K562 (cell line): ENCODE results near the gene PAX2.

Source experiments
- GATA2 ChIP-seq: sonication (generic); formaldehyde crosslinking; IDR thresholded peaks from 2 replicates; pipeline ENCODE4 v1.4.0; 2020; ENCODE audit warnings: mild to moderate bottlenecking, missing genetic modification reagents
- HBP1 ChIP-seq: fragments of 450-650 bp; formaldehyde crosslinking; IDR thresholded peaks from 2 replicates; pipeline ENCODE4 v1.4.0; 2022; ENCODE audit warnings: missing genetic modification characterization
- NELFE ChIP-seq: IDR thresholded peaks from 2 replicates; pipeline ENCODE4 v1.6.1; 2011; ENCODE audit warnings: mild to moderate bottlenecking; ENCODE audit not compliant: insufficient read depth, insufficient read length
- NFYB ChIP-seq: IDR thresholded peaks from 2 replicates; pipeline ENCODE4 v1.6.1; 2011; ENCODE audit warnings: mild to moderate bottlenecking, moderate library complexity; ENCODE audit not compliant: insufficient read length; ENCODE audit errors: extremely low read depth
- POLR3A ChIP-seq: IDR thresholded peaks from 2 replicates; pipeline ENCODE4 v1.6.1; 2011; ENCODE audit warnings: borderline replicate concordance, mild to moderate bottlenecking, moderate library complexity; ENCODE audit not compliant: insufficient read length, insufficient read depth; ENCODE audit errors: extremely low read depth
- PRMT5 ChIP-seq: sonication (generic); formaldehyde crosslinking; IDR thresholded peaks from 2 replicates; pipeline ENCODE4 v1.5.0; 2020; ENCODE audit warnings: missing genetic modification reagents
- ZNF274 ChIP-seq: IDR thresholded peaks from 2 replicates; pipeline ENCODE4 v1.6.1; 2011; ENCODE audit warnings: low read depth, mild to moderate bottlenecking, low read length, moderate library complexity, borderline replicate concordance
- ZNF347 ChIP-seq: fragments of 450-650 bp; formaldehyde crosslinking; IDR thresholded peaks from 2 replicates; pipeline ENCODE4 v1.4.0; 2020; ENCODE audit warnings: low read depth, mild to moderate bottlenecking, moderate library complexity
- ZNF766 ChIP-seq: fragments of 200-800 bp; sonication (Bioruptor generic); conservative IDR thresholded peaks from 2 replicates; pipeline ENCODE4 v1.6.1; 2016; ENCODE audit warnings: missing genetic modification characterization, missing compliant biosample characterization
- TF ChIP-seq, protein P1 (sequence below): sonication (generic); formaldehyde crosslinking; IDR thresholded peaks from 2 replicates; pipeline ENCODE4 v1.8.0; 2022; ENCODE audit warnings: missing genetic modification reagents, mild to moderate bottlenecking, borderline replicate concordance
- TF ChIP-seq, protein P2 (sequence below), 3 experiments: IDR thresholded peaks in 2 of 3; conservative IDR thresholded peaks in 1 of 3; 2 replicates each; pipeline ENCODE4 v1.5.1; 2011 to 2012; ENCODE audit warnings: low read length in 3 of 3, mild to moderate bottlenecking in 3 of 3, control low read depth in 2 of 3, improper control_type of control experiment in 1 of 3, inconsistent platforms in 1 of 3, low read depth in 1 of 3, mixed read lengths in 1 of 3, moderate library complexity in 1 of 3; ENCODE audit not compliant: insufficient read depth in 2 of 3

DNA sequence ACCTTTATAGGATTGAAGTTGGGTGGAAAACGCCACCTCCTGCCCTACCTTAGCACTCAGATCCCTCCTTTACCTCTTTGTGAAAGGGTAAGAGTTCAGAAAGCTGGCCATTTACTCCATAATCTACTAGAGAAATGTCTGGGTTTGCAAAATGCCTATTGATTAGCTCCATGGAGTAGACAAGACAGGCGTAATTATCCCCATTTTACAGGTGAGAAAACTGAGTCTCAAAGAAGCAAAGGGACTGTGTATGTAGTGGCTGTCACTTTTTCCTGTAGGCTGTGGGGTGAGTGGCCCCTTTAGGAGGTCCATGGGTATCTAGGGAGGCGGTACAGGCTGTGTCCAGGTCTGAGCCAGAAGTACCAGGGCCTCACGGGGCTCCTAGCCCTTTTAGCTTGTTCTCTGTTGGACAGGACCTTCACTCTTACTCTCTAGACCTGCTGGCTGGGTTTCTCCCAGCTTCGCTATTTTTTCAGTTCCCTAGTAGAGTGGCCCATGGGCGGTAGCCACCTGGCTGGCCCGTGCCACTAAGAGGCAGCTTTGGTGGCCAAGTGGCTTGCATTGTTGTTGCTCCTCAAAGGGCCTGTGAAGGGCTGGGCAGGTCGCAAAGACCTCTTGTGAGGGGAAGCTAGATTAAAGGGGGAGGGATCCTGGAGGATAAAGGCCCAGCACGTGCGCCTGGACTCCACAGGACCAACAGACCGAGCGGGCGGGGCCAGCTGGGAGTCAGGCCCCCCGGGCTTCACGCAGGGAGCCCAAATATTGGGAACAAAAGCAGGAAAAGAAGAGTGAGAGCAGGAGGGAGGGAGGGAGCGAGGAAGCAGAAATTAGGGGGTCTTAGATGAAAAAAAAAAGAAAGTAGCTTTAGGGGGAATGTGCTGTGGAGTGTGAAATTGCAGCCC lies 4.7 kb upstream of the PAX2 start:
- no peak for TF ChIP-seq NFYB
- TF ChIP-seq ZNF766 (CRISPR knock-in tag), result no peak
- TF ChIP-seq POLR3A, result no peak
- no peak for TF ChIP-seq ZNF274
- no peak for TF ChIP-seq NELFE
- TF ChIP-seq PRMT5 (CRISPR knock-in tag), result no peak
- TF ChIP-seq, protein P1, sequence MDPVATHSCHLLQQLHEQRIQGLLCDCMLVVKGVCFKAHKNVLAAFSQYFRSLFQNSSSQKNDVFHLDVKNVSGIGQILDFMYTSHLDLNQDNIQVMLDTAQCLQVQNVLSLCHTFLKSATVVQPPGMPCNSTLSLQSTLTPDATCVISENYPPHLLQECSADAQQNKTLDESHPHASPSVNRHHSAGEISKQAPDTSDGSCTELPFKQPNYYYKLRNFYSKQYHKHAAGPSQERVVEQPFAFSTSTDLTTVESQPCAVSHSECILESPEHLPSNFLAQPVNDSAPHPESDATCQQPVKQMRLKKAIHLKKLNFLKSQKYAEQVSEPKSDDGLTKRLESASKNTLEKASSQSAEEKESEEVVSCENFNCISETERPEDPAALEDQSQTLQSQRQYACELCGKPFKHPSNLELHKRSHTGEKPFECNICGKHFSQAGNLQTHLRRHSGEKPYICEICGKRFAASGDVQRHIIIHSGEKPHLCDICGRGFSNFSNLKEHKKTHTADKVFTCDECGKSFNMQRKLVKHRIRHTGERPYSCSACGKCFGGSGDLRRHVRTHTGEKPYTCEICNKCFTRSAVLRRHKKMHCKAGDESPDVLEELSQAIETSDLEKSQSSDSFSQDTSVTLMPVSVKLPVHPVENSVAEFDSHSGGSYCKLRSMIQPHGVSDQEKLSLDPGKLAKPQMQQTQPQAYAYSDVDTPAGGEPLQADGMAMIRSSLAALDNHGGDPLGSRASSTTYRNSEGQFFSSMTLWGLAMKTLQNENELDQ (CRISPR knock-in tag), result no peak
- TF ChIP-seq ZNF347 (CRISPR knock-in tag), result no peak
- no peak for TF ChIP-seq HBP1 (CRISPR knock-in tag)
- TF ChIP-seq, protein P2, sequence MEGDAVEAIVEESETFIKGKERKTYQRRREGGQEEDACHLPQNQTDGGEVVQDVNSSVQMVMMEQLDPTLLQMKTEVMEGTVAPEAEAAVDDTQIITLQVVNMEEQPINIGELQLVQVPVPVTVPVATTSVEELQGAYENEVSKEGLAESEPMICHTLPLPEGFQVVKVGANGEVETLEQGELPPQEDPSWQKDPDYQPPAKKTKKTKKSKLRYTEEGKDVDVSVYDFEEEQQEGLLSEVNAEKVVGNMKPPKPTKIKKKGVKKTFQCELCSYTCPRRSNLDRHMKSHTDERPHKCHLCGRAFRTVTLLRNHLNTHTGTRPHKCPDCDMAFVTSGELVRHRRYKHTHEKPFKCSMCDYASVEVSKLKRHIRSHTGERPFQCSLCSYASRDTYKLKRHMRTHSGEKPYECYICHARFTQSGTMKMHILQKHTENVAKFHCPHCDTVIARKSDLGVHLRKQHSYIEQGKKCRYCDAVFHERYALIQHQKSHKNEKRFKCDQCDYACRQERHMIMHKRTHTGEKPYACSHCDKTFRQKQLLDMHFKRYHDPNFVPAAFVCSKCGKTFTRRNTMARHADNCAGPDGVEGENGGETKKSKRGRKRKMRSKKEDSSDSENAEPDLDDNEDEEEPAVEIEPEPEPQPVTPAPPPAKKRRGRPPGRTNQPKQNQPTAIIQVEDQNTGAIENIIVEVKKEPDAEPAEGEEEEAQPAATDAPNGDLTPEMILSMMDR (IDR thresholded peaks at IDR 0.05 in 2 of 3, conservative IDR thresholded peaks at IDR 0.05 in 1 of 3; ENCODE audit: insufficient read depth in 2 of 3, low read depth in 1 of 3, low read length in 3 of 3), result no peak
- no peak for TF ChIP-seq GATA2 (CRISPR knock-in tag)
